HepG2 (cell line): Measurements from ENCODE around the gene SEC14L5. TPM values are rescaled to one million over a fixed set of nuclear protein-coding genes. Genes with fewer than 3 reads are reported as not detected.

Experiments used
- ATAC-seq: fragments of 200-7000 bp; cut with Tn5 transposase; 3 replicates; pipeline ENCODE4 v1.9.1; 2020; ENCODE audit warnings: mild to moderate bottlenecking, moderate library complexity
- BruUV-seq: library from RNA; stranded (reverse); fragments of 400-500 nt; replicated peaks from 2 replicates; lab custom pipeline; 2021; lab: Mats Ljungman, UMichigan
- CTCF ChIA-PET: fragments of 300-600 bp; formaldehyde crosslinking; extraction: SDS; loops from one replicate; lab custom pipeline; 2021; ENCODE audit warnings: low total read pairs, inconsistent platforms, low intra/inter-chr PET ratio; lab: Yijun Ruan, JAX
- POLR2A ChIA-PET: fragments of 350-600 bp; sonication (Branson Sonifier 250); formaldehyde crosslinking; loops from one replicate; lab custom pipeline; 2020; ENCODE audit warnings: antibody characterized with exemption, inconsistent platforms; lab: Yijun Ruan, JAX
- DNase-seq: peaks from one replicate; pipeline ENCODE4 v3.0.0-alpha.2; 2015; ENCODE audit warnings: low spot score
- FAIRE-seq: peaks from 3 replicates; lab custom pipeline; 2011; peaks lifted over from hg19 to GRCh38; lab: Jason Lieb, UNC
- H2AFZ ChIP-seq: one replicate; pipeline ENCODE4 v1.6.1; 2011; ENCODE audit warnings: low read length, inconsistent platforms
- H3K27ac ChIP-seq: fragments of 300-600 bp; 3 replicates; pipeline ENCODE4 v1.8.0; 2011; ENCODE audit warnings: mixed run types, mild to moderate bottlenecking, mixed read lengths, low read length, inconsistent platforms; ENCODE audit not compliant: insufficient read depth; ENCODE audit errors: extremely low read length
- H3K27me3 ChIP-seq, 2 experiments: fragments of 200-600 bp in 1 of 2; 2 replicates in 1 of 2; 3 replicates in 1 of 2; pipeline versions ENCODE4 v1.6.0 to v1.8.0; 2011; ENCODE audit warnings: low read length in 2 of 2, mild to moderate bottlenecking in 2 of 2, moderate library complexity in 2 of 2, inconsistent platforms in 1 of 2; ENCODE audit not compliant: insufficient read depth in 2 of 2, control insufficient read depth in 1 of 2
- H3K36me3 ChIP-seq, 2 experiments: fragments of 200-600 bp in 1 of 2; replicated peaks in 1 of 2; 2 replicates in 1 of 2; 3 replicates in 1 of 2; pipeline versions ENCODE4 v1.5.1 to v1.8.0; 2011; ENCODE audit warnings: low read length in 2 of 2, inconsistent platforms in 1 of 2; ENCODE audit not compliant: insufficient read depth in 2 of 2, control insufficient read depth in 1 of 2
- H3K4me1 ChIP-seq: 2 replicates; pipeline ENCODE4 v1.5.1; 2012; ENCODE audit warnings: low read length, inconsistent platforms; ENCODE audit not compliant: insufficient read depth
- H3K4me2 ChIP-seq: 2 replicates; pipeline ENCODE4 v1.6.0; 2011; ENCODE audit warnings: low read depth, low read length, inconsistent platforms
- H3K4me3 ChIP-seq, 3 experiments: fragments of 200-600 bp in 1 of 3; sonication (generic), shearing (Covaris generic) in 1 of 3; replicated peaks in 1 of 3; 2 replicates each; pipeline ENCODE4 v1.5.1; 2011 to 2016; ENCODE audit warnings: low read length in 3 of 3, inconsistent platforms in 2 of 3, low read depth in 2 of 3, mild to moderate bottlenecking in 2 of 3, control low read depth in 1 of 3, mixed read lengths in 1 of 3; ENCODE audit not compliant: insufficient read depth in 1 of 3
- H3K79me2 ChIP-seq: one replicate; pipeline ENCODE4 v1.6.1; 2011; ENCODE audit warnings: low read length, inconsistent platforms; ENCODE audit not compliant: insufficient read depth
- H3K9ac ChIP-seq: 2 replicates; pipeline ENCODE4 v1.6.0; 2011; ENCODE audit warnings: mild to moderate bottlenecking, low read depth, low read length, inconsistent platforms; ENCODE audit not compliant: insufficient read depth
- H3K9me3 ChIP-seq: 2 replicates; pipeline ENCODE4 v1.5.1; 2012; ENCODE audit warnings: mild to moderate bottlenecking, low read length
- H4K20me1 ChIP-seq: 2 replicates; pipeline ENCODE4 v1.6.0; 2011; ENCODE audit warnings: inconsistent platforms, mild to moderate bottlenecking, low read length, moderate library complexity; ENCODE audit not compliant: insufficient read depth
- ARNTL ChIP-seq: sonication (generic); formaldehyde crosslinking; IDR thresholded peaks from 2 replicates; pipeline ENCODE4 v1.4.0; 2020; ENCODE audit warnings: mild to moderate bottlenecking, missing genetic modification reagents
- ASH2L ChIP-seq: fragments of 300-600, 200-600 bp; sonication (generic); IDR thresholded peaks from 2 replicates; pipeline ENCODE4 v1.7.0; 2017; ENCODE audit warnings: low read depth, mild to moderate bottlenecking, moderate library complexity, mixed read lengths, low read length; ENCODE audit not compliant: insufficient read length
- FOXC1 ChIP-seq: sonication (generic); formaldehyde crosslinking; IDR thresholded peaks from 2 replicates; pipeline ENCODE4 v1.8.0; 2022; ENCODE audit warnings: mild to moderate bottlenecking, missing genetic modification reagents, borderline replicate concordance
- KLF13 ChIP-seq: sonication (generic); formaldehyde crosslinking; IDR thresholded peaks from 2 replicates; pipeline ENCODE4 v1.4.0; 2020; ENCODE audit warnings: mild to moderate bottlenecking, missing genetic modification reagents
- MAFK ChIP-seq, 2 experiments: IDR thresholded peaks in 1 of 2; conservative IDR thresholded peaks in 1 of 2; 2 replicates each; pipeline ENCODE4 v1.6.1; 2011; ENCODE audit warnings: improper control_type of control experiment in 2 of 2, low read length in 2 of 2
- NR3C1 ChIP-seq: sonication (generic); formaldehyde crosslinking; IDR thresholded peaks from 2 replicates; pipeline ENCODE4 v1.4.0; 2020; ENCODE audit warnings: missing genetic modification reagents
- PAF1 ChIP-seq: IDR thresholded peaks from 2 replicates; pipeline ENCODE4 v1.6.1; 2016; ENCODE audit warnings: missing genetic modification reagents, missing compliant biosample characterization
- PRPF4 ChIP-seq: fragments of 200-400 bp; formaldehyde crosslinking; IDR thresholded peaks from 2 replicates; pipeline ENCODE4 v1.6.1; 2016; ENCODE audit warnings: low read length, low read depth; ENCODE audit not compliant: poor library complexity, severe bottlenecking
- RBAK ChIP-seq: sonication (generic); formaldehyde crosslinking; IDR thresholded peaks from 2 replicates; pipeline ENCODE4 v1.5.1; 2020; ENCODE audit warnings: mild to moderate bottlenecking, missing genetic modification reagents
- RFXAP ChIP-seq: sonication (generic); formaldehyde crosslinking; IDR thresholded peaks from 2 replicates; pipeline ENCODE4 v1.4.0; 2020; ENCODE audit warnings: missing genetic modification reagents, borderline replicate concordance
- TBX2 ChIP-seq: sonication (generic); formaldehyde crosslinking; IDR thresholded peaks from 2 replicates; pipeline ENCODE4 v1.5.0; 2020; ENCODE audit warnings: missing genetic modification reagents, mild to moderate bottlenecking, borderline replicate concordance
- THAP9 ChIP-seq: sonication (generic); formaldehyde crosslinking; IDR thresholded peaks from 2 replicates; pipeline ENCODE4; 2020; ENCODE audit warnings: missing genetic modification reagents, mild to moderate bottlenecking, borderline replicate concordance
- ZNF121 ChIP-seq: sonication (generic); formaldehyde crosslinking; IDR thresholded peaks from 2 replicates; pipeline ENCODE4 v1.5.0; 2020; ENCODE audit warnings: mild to moderate bottlenecking, missing genetic modification reagents
- ZNF768 ChIP-seq: sonication (generic); formaldehyde crosslinking; IDR thresholded peaks from 2 replicates; pipeline ENCODE4 v1.4.0; 2020; ENCODE audit warnings: missing genetic modification reagents
- ZNF781 ChIP-seq: sonication (generic); formaldehyde crosslinking; IDR thresholded peaks from 2 replicates; pipeline ENCODE4 v1.5.1; 2020; ENCODE audit warnings: borderline replicate concordance, mild to moderate bottlenecking, missing genetic modification reagents; ENCODE audit errors: not compliant biosample characterization
- WGBS: methylation state at CpG from one replicate; pipeline ENCODE4 v1.1.6; 2017; ENCODE audit warnings: low lambda C conversion rate; 5-methylcytosine and 5-hydroxymethylcytosine counted together
- in situ Hi-C: cut with HindIII; loops from 2 replicates; pipeline ENCODE4 v1.10.0; 2017; ENCODE audit warnings: low pct_unique_long_range_greater_than_20kb; ENCODE audit not compliant: extremely low pct_ligation_motif_present
- intact Hi-C: fragments of 100-400 bp; cut with micrococcal nuclease; formaldehyde crosslinking; loops from one replicate; pipeline ENCODE4 v1.10.0; 2022; ENCODE audit not compliant: unreplicated experiment
- polyA plus RNA-seq, 8 experiments: library from polyadenylated mRNA; depleted of rRNA in 3 of 8; stranded (reverse) in 7 of 8; unstranded in 1 of 8; fragments of >200 nt; fragmentation: Illumina TruSeq in 4 of 8; extraction: Trizol in 4 of 8; gene quantifications; 2 replicates each; pipeline versions ENCODE4 v1.2.1 to v1.2.3, GENCODE V29; 2011 to 2016; ENCODE audit warnings: low read depth in 4 of 8, missing spikeins in 1 of 8, mixed read lengths in 1 of 8; ENCODE audit not compliant: insufficient read depth in 1 of 8
- total RNA-seq, 5 experiments: library from RNA; depleted of rRNA; stranded (reverse); fragments of >200 nt; fragmentation: Illumina TruSeq; extraction: Trizol; gene quantifications; 2 replicates each; pipeline ENCODE4 v1.2.3, GENCODE V29; 2016; ENCODE audit warnings: low read depth in 1 of 5
- TF ChIP-seq, protein P1 (sequence below): sonication (generic); formaldehyde crosslinking; IDR thresholded peaks from 2 replicates; pipeline ENCODE4 v1.5.1; 2020; ENCODE audit warnings: missing genetic modification reagents, mild to moderate bottlenecking, borderline replicate concordance

Gene SEC14L5
- total and polyA plus RNA-seq, 2 of the 13 experiments (the other 11 are each of a cell fraction or from before 2014, with no cell fraction given) = 0.40 to 0.42 TPM

GRCh38 chr16:5065813-5066212 lies 107.7 kb downstream of the SEC14L5 start, which contains the start of gene C16orf89 (continued):
- TF ChIP-seq THAP9 (CRISPR knock-in tag) (peak; percentile 23; the same call in 1 of the 2 replicates), FOXC1 (no peak), KLF13 (CRISPR knock-in tag) (0 out of 2 replicates have a peak, but pooled peaks have one; percentile 72), ZNF768 (CRISPR knock-in tag) (peak; percentile 62; the same call in 1 of the 2 replicates)

GRCh38 chr16:5066511-5066910 lies 108.4 kb downstream of the SEC14L5 start:
- Histone ChIP-seq H3K79me2 (no peaks in the 10 kb centered on the region), H3K4me3 (no peak overlapping the region), H3K36me3 (no peaks in the 10 kb centered on the region), H3K9me3 (no peaks in the 10 kb centered on the region), H3K9ac (no peak overlapping the region), H3K4me1 (peaks cover 28% of the 10 kb centered on the region), H3K4me2 (peak overlapping the region; percentile 76; the same call in 1 of the 2 replicates), H4K20me1 (no peaks in the 10 kb centered on the region), H3K27me3 (peaks cover 0 to 21% of the 10 kb centered on the region in 2 experiments; a peak in 2 of 5 replicates), H3K27ac (no peak overlapping the region), H2AFZ (no peak overlapping the region)
- TF ChIP-seq MAFK (conservative IDR thresholded peaks at IDR 0.05 in 1 of 2, IDR thresholded peaks at IDR 0.05 in 1 of 2; ENCODE audit: low read length in 2 of 2) (no peak), ZNF121 (CRISPR knock-in tag) (no peak), ZNF781 (no peak), ARNTL (no peak), RFXAP (CRISPR knock-in tag) (0 out of 2 replicates have a peak, but pooled peaks have one; percentile 15), PAF1 (CRISPR knock-in tag) (no peak), TBX2 (CRISPR knock-in tag) (no peak), NR3C1 (CRISPR knock-in tag) (no peak), PRPF4 (no peak), RBAK (CRISPR knock-in tag) (no peak), ASH2L (no peak)
- TF ChIP-seq, protein P1, sequence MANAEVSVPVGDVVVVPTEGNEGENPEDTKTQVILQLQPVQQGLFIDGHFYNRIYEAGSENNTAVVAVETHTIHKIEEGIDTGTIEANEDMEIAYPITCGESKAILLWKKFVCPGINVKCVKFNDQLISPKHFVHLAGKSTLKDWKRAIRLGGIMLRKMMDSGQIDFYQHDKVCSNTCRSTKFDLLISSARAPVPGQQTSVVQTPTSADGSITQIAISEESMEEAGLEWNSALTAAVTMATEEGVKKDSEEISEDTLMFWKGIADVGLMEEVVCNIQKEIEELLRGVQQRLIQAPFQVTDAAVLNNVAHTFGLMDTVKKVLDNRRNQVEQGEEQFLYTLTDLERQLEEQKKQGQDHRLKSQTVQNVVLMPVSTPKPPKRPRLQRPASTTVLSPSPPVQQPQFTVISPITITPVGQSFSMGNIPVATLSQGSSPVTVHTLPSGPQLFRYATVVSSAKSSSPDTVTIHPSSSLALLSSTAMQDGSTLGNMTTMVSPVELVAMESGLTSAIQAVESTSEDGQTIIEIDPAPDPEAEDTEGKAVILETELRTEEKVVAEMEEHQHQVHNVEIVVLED (CRISPR knock-in tag) = peak; percentile 8; the same call in 1 of the 2 replicates
- intact Hi-C loops (no loop called here), in situ Hi-C loops (no loop called here)
- no TSS peak for BruUV-seq
- no peak for DNase-seq
- ATAC-seq = no peak
- FAIRE-seq = no peak
- WGBS = 47% methylated on average over 6 of the region's 6 CpGs
- ChIA-PET POLR2A (no interaction called here), CTCF (no interaction called here)
